ENCODE data around the gene OSBPL10.

- TF ChIP-seq POLR2AphosphoS5 (IDR thresholded peaks at IDR 0.05) = no peak
- TF ChIP-seq, protein P1, sequence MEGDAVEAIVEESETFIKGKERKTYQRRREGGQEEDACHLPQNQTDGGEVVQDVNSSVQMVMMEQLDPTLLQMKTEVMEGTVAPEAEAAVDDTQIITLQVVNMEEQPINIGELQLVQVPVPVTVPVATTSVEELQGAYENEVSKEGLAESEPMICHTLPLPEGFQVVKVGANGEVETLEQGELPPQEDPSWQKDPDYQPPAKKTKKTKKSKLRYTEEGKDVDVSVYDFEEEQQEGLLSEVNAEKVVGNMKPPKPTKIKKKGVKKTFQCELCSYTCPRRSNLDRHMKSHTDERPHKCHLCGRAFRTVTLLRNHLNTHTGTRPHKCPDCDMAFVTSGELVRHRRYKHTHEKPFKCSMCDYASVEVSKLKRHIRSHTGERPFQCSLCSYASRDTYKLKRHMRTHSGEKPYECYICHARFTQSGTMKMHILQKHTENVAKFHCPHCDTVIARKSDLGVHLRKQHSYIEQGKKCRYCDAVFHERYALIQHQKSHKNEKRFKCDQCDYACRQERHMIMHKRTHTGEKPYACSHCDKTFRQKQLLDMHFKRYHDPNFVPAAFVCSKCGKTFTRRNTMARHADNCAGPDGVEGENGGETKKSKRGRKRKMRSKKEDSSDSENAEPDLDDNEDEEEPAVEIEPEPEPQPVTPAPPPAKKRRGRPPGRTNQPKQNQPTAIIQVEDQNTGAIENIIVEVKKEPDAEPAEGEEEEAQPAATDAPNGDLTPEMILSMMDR (IDR thresholded peaks at IDR 0.05) = no peak
Measured at GRCh38 chr3:31668242-31668641, 312.8 kb downstream of the OSBPL10 start.
